ENCODE measurements around the gene MAP4. TPM values are rescaled to one million over a fixed set of nuclear protein-coding genes. Genes with fewer than 3 reads are reported as not detected.

MAP4 gene
- total RNA-seq, 1 donor from 2014 or later: 152 TPM

- H3K36me3 Mint-ChIP-seq (ENCODE audit: low read depth): peaks cover 72% of the 10 kb centered on the region
- no peaks in the 10 kb centered on the region for H3K27me3 Mint-ChIP-seq
- intact Hi-C loops (cut with micrococcal nuclease): no loop called here
- no peak for DNase-seq
- ChIA-PET POLR2A (interaction anchor here (0.6 kb wide), 1 partner anchor 50 kb away, joined by 4 read pairs; no protein-coding TSS in a partner anchor), CTCF (no interaction called here)
- H3K9me3 Mint-ChIP-seq: no peaks in the 10 kb centered on the region
- no peak overlapping the region for H3K4me3 Mint-ChIP-seq
- TF ChIP-seq CTCF (IDR thresholded peaks at IDR 0.05): no peak
- ATAC-seq (ENCODE audit: low read depth): no peak
- no peak overlapping the region for H3K27ac Mint-ChIP-seq
- H3K4me1 Mint-ChIP-seq: no peaks in the 10 kb centered on the region
Measured at GRCh38 chr3:47909607-47910006, 106.6 kb downstream of the MAP4 start.

- Mint-ChIP-seq H3K36me3 (ENCODE audit: low read depth) (peaks cover 66% of the 10 kb centered on the region), H3K4me1 (no peaks in the 10 kb centered on the region), H3K27ac (no peak overlapping the region), H3K4me3 (no peak overlapping the region), H3K27me3 (no peaks in the 10 kb centered on the region), H3K9me3 (no peaks in the 10 kb centered on the region)
- TF ChIP-seq CTCF (IDR thresholded peaks at IDR 0.05): no peak
- CTCF ChIA-PET: interaction anchor here (0.9 kb wide), 1 partner anchor 30 kb away, joined by 3 read pairs; no protein-coding TSS in a partner anchor
- POLR2A ChIA-PET: no interaction called here
- intact Hi-C loops (cut with micrococcal nuclease): no loop called here
- ATAC-seq (ENCODE audit: low read depth) (no peak), DNase-seq (no peak)
Measured at GRCh38 chr3:47908744-47909143, 107.5 kb downstream of the MAP4 start.

GRCh38 chr3:47907784-47908183, 108.4 kb downstream of the MAP4 start:
- H3K36me3 Mint-ChIP-seq (ENCODE audit: low read depth): peaks cover 65% of the 10 kb centered on the region
- no peaks in the 10 kb centered on the region for H3K27me3 Mint-ChIP-seq
- H3K27ac Mint-ChIP-seq: no peak overlapping the region
- H3K4me3 Mint-ChIP-seq: no peak overlapping the region
- intact Hi-C loops (cut with micrococcal nuclease): no loop called here
- TF ChIP-seq CTCF (IDR thresholded peaks at IDR 0.05): no peak
- ChIA-PET CTCF (interaction anchor here (0.9 kb wide), 1 partner anchor 31 kb away, joined by 3 read pairs; no protein-coding TSS in a partner anchor), POLR2A (no interaction called here)
- H3K9me3 Mint-ChIP-seq: no peaks in the 10 kb centered on the region
- no peak for DNase-seq
- H3K4me1 Mint-ChIP-seq: no peaks in the 10 kb centered on the region
- ATAC-seq (ENCODE audit: low read depth): no peak

GRCh38 chr3:47902746-47903145, 113.5 kb downstream of the MAP4 start:
- no peak for ATAC-seq (ENCODE audit: low read depth)
- no peaks in the 10 kb centered on the region for H3K4me1 Mint-ChIP-seq

GRCh38 chr3:47901280-47901833, 114.9 kb downstream of the MAP4 start:
- Mint-ChIP-seq H3K9me3 (no peaks in the 10 kb centered on the region), H3K4me3 (no peak overlapping the region), H3K36me3 (ENCODE audit: low read depth) (peaks cover 45% of the 10 kb centered on the region), H3K4me1 (no peaks in the 10 kb centered on the region), H3K27ac (no peak overlapping the region), H3K27me3 (no peaks in the 10 kb centered on the region)
- ATAC-seq (ENCODE audit: low read depth): no peak
- DNase-seq: no peak
- no peak for TF ChIP-seq CTCF (IDR thresholded peaks at IDR 0.05)
- ChIA-PET POLR2A (no interaction called here), CTCF (no interaction called here)
- intact Hi-C loops (cut with micrococcal nuclease): no loop called here

More at GRCh38 chr3:47902746-47903145, 113.5 kb downstream of the MAP4 start:
- no peak for TF ChIP-seq CTCF (IDR thresholded peaks at IDR 0.05)
- Mint-ChIP-seq H3K27ac (no peak overlapping the region), H3K27me3 (no peaks in the 10 kb centered on the region), H3K4me3 (no peak overlapping the region), H3K36me3 (ENCODE audit: low read depth) (peaks cover 42% of the 10 kb centered on the region), H3K9me3 (no peaks in the 10 kb centered on the region)
- ChIA-PET POLR2A (no interaction called here), CTCF (no interaction called here)
- no peak for DNase-seq
- intact Hi-C loops (cut with micrococcal nuclease): no loop called here

All from activated B cell treated with CpG ODN at 0.5 μM for 24 hours (primary cell).